Measurements from ENCODE around the gene MUL1.
A peak's percentile ranks its signal among the peaks of the same experiment; 100 is the strongest.
"Not testable (repeated sequence)": the region's sequence is repeated elsewhere in the genome, so short reads cannot be mapped to it uniquely, and the experiment has no call there.

The MUL1 gene, protein sequence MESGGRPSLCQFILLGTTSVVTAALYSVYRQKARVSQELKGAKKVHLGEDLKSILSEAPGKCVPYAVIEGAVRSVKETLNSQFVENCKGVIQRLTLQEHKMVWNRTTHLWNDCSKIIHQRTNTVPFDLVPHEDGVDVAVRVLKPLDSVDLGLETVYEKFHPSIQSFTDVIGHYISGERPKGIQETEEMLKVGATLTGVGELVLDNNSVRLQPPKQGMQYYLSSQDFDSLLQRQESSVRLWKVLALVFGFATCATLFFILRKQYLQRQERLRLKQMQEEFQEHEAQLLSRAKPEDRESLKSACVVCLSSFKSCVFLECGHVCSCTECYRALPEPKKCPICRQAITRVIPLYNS

DNA sequence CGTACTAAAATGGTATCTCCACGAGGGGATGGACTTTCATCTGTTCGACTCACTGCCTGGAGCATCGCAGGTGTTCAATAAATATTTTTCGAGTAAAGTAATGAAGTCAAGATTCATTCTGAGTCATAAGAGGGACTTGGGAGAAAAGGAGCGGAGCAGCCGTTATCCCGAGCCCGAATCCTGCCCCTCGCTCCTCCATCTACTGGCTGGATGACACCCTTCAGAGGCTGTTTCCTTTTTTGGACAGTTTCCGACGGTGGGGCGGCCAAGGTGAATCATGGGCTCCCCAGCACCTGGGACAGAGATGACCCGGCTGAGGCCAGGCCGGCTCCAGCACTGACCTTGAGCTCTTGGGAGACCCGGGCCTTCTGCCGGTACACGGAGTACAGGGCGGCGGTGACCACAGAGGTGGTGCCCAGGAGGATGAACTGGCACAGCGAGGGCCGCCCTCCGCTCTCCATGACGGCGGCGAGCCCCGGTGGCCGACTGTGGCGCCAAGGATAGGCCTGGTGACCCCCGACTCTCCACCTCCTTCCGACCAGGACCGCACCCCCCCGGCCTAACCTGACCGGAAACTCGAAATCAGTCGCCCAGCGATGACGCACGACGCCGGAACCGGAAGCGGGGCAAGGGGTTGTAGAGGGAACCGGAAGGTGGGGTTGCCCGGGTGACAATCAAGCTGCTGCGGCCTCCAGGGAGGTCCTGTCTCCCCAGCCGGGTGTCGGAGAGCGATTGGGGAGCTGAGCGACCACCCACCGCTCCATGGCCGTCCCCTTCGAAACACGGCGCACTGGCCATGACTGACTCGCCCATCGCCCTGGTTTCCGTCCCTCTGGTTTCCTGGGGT lies at the start of gene MUL1:
Gene MUL1, minus strand, starts transcription at position 588 of the 847 bp plus-strand sequence. Its CDS starts 127 bp downstream, at position 461.
- peak; percentile 88 for DNase-seq (ENCODE audit: low spot score)

DNA sequence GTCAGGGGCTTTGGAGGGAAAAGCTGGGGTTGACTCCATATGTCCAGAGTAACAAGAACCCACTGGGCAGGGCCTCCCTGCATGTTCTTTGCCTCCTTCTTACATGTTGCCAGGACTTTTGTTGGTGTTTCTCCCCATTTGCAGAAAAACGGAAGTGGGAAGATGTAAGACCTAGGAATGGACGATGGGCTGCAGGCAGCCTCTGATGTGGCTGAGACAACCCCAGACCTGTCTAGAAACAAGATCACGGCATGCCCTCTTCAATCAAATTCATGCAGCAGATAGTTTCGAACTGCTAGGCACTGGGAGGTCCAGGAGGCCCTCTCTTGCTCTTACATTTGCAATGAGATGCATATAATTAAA lies 47.8 kb upstream of the MUL1 start:
- DNase-seq (ENCODE audit: low spot score), result no peak

DNA sequence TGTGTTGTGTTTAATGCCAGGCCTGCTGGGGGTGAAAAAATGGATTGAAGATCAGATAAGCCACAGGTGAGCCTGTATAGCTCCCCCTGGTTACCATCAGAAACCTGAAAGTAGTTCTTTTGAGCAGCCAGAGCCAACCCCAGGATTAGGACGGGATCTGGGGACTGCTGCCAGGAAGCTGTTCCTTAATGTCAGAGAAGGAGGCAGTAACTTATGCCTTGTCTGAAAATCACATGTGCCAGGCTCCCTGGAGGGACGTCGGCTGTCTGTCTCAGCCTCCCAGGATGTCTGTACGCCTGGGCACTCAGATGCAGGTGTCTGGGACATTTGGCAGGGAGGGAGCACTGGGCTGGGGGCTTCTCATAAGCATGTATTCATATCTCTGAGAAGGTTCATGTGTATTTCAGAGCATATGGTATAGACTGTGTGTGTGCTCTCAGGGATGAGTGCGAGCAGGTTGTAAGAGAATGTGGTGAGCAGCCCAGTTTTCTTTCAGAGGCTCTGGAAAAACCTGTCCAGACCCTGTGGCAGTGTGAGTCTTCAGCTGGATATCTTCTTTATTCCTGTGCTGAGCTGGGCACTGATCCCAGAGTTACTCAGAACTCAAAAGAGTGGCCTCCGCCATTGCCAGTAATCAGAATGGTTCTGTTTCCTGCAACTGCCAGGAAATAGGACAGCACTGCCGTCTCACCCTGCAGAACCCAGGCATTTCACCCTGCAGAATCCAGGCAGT lies 47.2 kb upstream of the MUL1 start:
- DNase-seq (ENCODE audit: low spot score), result no peak

DNA sequence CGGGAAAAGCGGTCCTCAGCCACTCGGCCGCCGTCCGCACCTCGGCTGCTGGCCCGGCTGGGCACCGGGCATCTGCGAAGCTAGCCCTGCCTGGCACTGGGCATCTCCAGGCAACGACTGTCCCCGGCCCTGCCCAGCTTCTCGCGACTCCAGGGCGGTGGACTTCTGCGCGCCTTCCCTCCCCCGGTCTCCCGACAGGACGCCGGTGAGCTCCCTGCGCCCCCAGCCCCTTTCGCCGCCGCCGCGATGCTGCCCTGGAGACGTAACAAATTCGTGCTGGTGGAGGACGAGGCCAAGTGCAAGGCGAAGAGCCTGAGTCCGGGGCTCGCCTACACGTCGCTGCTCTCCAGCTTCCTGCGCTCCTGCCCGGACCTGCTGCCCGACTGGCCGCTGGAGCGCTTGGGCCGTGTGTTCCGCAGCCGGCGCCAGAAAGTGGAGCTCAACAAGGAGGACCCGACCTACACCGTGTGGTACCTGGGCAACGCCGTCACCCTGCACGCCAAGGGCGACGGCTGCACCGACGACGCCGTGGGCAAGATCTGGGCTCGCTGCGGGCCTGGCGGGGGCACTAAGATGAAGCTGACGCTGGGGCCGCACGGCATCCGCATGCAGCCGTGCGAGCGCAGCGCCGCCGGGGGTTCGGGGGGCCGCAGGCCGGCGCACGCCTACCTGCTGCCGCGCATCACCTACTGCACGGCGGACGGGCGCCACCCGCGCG lies 44.9 kb upstream of the MUL1 start:
- no peak for DNase-seq (ENCODE audit: low spot score)

DNA sequence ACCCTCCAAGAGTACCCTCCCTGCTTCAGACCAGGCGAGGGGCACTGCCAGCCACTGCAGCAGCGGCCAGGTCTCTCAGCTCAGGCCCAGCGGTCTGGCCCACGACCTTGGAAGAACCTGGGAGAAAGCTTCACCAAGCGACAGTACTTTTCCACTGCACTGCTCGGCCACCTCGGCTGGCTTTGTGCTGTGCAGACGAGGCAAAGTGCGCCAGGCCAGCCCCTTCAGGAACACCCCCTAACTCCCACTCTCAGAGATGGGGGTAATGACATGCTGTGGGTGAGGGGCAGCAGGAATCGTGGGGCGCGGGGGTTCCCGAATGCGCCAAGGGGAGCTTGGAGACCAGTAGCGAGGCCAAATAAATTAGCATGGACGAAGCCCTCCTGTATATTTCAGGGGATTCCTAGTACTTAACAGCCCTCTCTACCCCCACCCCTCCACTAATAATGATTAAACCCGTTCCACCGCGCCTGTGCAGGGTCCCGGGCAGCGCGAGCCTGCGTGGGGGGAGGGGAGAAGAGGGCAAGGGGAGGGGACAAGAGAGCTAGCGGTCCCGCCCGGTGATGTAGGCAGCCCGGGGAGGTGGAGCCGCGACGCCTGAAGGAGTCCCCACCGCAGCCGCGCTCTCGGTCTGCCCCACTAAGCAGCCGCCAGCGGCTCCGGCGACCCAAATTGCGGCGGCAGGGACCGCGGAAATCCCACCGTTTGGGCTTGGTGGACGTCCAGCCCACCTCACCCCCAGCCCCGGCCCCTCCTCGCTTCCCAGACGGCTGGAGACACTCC lies 44.2 kb upstream of the MUL1 start, which contains the start of gene FAM43B:
Gene FAM43B, plus strand, starts transcription at position 629 of the 783 bp plus-strand sequence. CDS start 401 bp downstream, outside the sequence.
- no peak for DNase-seq (ENCODE audit: low spot score)

DNA sequence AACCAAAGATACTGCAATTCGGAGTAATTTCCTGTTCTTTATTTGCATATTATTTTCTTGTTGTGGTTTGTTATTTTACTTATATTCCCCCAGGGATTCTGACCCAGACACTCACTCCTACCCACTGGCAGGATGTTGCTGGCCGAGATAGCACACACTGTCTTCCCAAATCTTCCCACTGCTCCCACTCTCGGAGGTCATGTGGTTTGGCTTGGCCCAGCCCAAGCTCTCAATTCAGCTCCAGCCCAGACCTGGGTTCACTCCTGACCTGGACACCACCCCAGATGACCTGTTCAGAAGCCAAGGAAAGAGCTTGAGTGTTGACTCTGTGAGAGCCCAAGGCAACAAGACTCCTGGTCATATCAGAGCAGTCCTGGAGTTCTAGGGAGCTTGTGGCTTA lies 43.2 kb upstream of the MUL1 start:
- no peak for DNase-seq (ENCODE audit: low spot score)

DNA sequence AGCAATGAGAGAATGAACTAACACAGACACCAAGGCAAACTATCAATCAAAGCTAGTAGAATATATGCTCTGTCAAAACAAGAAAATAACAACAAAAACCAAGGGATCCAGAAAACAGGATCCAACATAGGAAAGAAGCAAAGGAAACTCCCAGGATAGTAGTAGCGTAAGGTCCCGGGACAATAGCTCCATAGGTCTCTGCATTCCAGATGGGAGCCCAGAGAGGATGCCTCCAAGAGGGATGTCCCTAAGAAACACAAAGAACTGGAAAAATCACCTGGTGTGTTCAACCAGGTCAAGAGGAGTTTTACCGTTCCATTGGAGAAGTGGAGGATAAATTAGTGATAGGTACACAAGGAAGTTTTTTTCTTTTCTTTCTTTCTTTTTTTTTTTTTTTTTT lies 38.7 kb upstream of the MUL1 start:
- DNase-seq (ENCODE audit: low spot score), result no peak

DNA sequence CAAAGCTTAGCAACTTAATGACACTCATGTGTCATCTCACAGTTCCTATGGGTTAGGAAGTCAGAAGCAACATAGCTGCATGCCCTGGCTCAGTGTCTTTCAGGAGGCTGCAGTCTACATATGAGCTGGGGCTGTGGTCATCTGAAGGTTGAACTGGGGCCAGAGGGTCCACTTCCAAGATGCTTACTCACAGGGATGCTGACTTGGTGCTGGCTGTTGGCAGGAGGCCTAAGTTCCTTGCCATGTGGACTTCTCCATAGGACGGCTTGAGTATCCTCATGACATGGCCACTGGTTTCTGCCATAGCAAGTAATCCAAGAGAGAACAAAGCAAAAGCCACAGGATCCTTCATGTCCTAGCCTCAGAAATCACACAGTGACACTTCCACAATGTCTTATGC lies 32.3 kb upstream of the MUL1 start:
- no peak for DNase-seq (ENCODE audit: low spot score)

DNA sequence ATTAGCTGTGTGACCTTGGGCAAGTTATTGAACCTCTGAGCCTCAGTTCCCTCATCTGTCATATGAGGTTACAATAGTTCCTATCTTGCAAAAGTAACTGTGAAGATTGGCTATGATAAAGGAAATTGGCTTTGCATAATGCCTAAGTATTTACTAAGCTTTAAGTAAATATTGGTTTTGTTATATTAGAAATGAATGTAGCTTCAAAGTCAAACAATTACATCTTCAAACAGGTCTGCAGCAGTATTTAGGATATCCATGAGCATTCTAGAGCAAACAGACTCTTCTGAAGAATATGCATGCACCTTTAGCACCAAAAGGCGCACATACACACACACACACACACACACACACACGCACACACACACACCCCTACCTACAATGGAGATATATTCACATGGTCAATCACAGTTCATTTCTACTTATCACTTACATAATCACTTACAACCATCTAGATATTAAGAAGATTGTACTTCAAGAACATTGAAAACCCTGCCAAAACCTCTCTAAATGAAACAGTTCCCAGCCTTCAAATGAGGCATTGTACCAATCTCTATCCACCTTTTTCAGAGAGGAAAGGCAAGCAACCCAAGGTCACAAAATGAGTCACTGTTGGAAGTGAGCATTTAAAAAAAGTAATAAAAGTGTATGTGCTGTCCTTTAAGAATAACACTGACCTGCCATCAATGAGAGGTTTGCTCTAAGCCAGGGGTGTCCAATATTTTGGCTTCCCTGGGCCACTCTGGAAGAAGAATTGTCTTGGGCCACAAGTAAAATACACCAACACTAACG lies 31.0 kb upstream of the MUL1 start:
- no peak for DNase-seq (ENCODE audit: low spot score)

DNA sequence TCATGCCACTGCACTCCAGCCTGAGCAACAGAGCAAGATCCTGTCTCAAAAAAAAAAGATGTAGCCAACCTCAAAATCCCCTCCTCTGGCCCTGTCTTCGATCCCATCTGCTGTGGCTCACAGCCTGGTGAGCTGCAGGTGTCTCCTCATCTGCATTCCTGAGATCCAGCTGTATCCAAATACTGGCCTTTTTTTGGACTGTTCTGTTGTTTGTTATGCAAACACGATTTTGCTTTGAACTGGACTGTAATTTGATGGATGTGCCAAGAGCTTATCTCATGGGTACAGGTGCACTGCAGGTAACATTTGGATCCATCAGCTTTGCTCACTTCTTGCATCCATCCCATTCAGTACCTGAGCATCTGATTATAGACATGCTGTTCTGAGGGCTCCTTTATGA lies 30.3 kb upstream of the MUL1 start:
- no peak for DNase-seq (ENCODE audit: low spot score)

DNA sequence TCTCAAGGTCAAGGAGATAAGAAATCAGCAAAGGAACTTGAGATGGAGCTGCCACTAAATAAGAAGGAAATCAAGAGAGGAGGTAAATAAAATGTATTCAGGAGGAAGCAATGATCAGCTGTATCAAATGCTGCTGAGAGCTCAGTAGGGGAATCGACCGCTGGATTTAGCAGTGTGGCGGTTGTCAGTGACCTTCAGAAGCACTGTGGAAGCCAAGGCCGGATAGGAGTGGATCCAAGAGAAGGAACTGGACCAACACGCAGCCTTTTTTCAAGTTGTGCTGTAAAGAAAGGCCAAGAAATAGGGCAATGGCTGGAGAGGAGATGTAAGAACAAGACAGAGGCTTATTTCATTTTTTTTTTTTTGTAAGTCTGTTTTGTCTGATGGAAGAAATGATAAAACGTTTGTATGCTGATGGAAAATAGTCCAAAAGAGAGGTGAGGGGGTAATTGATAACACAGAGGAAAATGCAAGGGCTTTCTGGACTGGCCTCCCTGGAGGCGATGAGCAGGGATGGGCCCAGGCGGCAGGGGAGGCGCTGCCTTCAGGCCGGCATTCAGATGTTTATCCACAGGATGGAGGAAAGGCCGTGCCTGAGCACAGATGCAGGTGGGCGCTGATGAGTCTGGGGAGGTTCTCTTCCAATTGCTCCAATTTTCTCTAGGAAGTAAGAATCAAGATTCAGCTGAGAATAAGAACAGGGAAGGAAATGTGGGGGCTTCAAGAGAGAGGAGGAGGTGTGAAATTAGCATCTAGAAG lies 26.9 kb upstream of the MUL1 start:
- no peak for DNase-seq (ENCODE audit: low spot score)

DNA sequence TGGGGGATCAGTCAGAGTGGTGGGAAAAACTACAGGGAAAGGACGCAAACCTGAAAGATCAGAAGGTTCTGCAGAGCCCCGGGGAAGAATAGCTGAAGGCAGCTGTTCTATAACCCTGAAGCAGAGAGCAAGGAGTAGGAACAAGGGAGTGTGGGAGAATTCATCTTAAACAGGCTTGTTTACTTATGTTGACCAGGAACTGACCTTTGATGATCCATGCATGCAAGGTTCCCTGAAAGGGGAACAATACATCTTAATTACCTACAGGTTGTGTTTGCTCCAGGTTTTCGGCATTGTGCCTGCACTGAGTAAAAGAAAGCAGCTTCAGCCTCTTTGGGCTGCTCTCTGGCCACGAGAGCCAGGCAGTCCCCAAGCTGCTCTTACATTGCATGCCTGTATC lies 25.7 kb upstream of the MUL1 start:
- no peak for DNase-seq (ENCODE audit: low spot score)

DNA sequence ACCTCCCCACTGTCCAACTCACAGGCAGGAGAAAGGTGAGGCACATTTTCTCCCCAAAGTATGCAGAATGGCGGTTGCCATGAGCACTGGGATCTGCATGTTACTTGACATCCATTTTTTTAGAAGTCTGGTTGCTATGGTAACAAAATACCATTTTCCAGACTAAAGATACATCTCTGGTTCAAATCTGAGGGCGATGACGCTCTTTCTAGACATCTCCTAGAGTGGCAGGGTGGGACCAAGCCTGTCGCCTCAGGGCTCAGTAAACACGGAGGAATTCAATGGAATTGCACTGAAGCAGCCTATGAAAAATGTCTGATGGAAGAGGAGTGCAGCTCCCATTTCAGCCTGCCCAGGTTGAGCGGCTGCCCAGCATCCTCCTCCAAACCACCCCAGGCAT lies 22.9 kb upstream of the MUL1 start:
- DNase-seq (ENCODE audit: low spot score), result no peak

DNA sequence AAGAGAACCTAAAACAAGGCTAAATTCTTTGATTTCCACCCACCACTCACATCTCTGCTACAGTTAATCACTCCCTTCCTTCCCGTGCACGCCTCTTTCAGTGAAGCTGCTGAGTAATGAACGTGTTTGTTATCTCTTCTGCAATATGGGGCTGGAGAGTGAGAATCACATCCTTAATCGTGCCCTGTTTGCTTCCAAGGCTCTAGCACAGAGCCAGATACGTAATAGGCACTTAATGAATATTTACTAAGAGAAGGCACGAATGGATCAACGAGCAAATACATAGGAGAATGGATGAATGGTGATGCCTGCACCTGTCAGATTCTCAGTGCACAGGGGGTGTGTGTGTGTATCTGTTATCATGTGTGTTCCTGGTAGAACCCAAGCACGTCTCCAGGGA lies 22.4 kb upstream of the MUL1 start:
- no peak for DNase-seq (ENCODE audit: low spot score)

DNA sequence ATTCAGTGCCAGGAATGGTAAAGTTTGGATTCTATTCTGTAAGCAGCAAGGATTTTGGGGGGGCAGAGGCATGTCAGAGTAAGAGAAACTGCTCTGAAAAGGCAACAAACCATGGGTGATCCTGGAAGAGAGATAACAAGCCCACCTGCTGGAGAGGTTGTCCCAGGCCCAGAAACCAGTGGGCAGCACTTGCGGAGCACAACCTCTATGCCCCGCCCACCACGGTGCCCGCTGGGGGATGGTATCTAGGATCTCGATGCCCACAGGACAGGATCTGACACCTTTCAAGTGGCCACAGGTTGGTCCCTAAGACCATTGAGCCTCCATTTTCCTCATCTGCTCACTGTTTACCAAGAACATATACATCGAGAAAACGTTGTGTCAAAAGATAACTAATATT lies 20.3 kb upstream of the MUL1 start:
- no peak for DNase-seq (ENCODE audit: low spot score)

DNA sequence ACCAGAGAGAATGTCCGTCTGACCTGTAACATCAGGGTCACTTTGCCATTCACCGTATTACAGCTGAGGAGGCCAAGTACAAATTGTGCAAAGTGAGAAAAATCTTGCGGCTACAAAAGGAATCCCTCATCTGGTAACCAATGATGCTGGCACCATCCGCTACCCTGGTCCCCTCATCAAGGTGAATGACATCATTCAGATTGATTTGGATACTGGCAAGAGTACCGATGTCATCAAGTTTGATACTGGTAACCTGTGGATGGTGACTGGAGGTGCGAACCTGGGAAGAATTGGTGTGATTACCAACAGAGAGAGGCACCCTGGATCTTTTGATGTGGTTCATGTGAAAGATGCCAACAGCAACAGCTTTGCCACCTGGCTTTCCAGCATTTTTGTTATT lies 18.3 kb upstream of the MUL1 start:
- DNase-seq (ENCODE audit: low spot score), result no peak

DNA sequence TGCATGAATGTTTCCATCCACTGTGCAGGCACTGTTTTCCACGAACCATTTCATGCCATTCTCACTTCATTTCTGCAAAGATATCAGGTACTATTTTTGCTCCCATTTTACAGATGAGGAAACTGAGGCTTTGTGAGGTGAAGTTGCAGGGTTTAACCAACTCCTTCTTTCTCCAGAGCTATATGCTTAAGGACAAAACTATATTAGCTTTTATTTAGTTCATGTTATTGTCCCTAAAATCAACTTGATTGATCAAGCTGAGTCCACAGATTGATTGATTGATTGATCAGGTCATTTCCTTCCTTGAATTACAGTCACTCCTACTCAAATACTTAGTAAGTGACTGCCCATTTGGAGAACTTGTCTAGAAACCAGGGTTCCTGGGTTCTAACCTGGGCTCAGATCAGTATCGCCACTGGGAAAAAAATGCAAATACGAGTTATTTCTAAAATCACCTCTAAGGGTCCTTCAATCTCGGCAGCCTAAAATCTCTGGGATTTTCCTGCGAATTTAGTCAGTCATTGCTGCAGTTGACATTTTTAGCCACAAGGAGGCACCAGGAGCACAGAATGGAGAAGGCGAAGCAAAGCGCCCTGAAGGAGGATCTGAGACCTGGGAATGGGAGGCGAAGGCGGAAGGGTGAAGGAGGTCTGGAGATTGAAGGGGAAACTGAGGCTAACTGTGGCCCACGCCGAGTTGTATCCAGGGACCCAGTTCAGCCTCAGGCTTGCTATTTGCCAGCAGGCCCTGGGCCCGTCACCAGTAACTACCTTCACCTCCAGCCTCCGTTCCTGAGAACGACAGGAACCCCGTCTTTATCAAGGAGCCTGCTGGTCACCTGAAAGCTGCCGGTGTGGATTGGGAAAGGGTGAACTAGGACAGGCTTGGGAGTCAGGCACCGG lies 14.3 kb upstream of the MUL1 start:
- DNase-seq (ENCODE audit: low spot score), result peak; percentile 54

DNA sequence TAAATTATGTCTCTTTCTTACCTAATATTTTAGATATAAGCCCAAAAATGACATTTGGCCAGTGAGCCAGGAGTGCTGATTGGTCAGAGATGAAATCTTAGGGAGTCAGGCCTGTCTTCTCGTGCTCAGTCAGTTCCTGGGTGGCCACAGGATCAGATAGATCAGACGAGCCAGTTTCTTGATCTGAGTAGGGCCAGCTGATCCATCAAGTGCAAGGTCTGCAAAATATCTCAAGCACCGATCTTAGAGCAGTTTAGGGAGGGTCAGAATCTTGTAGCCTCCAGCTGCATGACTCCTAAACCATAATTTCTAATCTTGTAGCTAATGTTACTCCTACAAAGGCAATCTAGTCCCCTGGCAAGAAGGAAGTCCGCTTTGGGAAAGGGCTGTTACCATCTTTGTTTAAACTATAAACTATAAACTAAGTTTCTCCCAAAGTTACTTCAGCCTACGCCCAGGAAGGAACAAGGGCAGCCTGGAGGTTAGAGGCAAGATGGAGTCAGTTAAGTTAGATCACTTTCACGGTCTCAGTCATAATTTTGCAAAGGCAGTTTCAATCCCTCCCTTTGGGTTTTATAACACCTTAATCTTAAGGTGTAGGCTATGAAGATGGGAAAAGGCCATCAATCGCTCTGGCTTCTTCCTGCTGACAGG lies 11.8 kb upstream of the MUL1 start:
- DNase-seq (ENCODE audit: low spot score), result not testable (repeated sequence)
